Measurements from ENCODE around the gene EFR3B. TPM values are rescaled to one million over a fixed set of nuclear protein-coding genes. Genes with fewer than 3 reads are reported as not detected.

EFR3B gene
- total RNA-seq, 2 experiments from 2014 or later, result 0.16 to 0.23 TPM

DNA sequence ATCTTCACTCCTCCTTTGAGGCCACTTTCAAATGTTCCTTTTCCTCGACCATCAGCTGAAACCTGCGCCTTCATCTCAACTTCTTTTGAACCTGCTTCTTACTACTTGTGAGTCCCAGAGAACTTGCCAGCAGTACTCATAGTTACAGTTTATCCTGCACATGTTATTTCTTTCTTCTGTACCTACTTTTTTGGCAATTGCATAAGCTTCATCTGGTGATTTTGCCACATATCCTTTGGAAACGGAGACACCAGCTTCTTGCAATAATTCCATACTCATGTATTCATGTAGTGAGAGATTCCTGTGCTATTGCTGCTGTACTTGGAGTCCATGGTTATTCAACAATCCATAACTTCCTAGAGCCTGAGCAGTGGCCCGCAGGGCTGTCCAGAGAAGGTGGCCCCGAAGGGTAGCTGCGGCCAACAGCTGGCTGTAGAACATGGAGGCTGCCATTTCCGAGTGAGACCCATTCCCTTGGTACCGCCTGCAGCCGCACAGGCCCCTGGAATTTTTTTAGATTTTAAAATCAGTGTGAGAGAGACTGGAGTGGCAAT, 39.4 kb downstream of the EFR3B start:
- no peak for DNase-seq
- no peak overlapping the region for H3K4me3 Mint-ChIP-seq
- no peaks in the 10 kb centered on the region for H3K4me1 Mint-ChIP-seq (ENCODE audit: low read depth)
- intact Hi-C loops (cut with micrococcal nuclease), result no loop called here
- ChIA-PET POLR2A (no interaction called here), CTCF (interaction anchor here (1.0 to 2.7 kb wide), 2 partner anchors 8 to 83 kb away, joined by 3 to 8 read pairs; no protein-coding TSS in a partner anchor)
- TF ChIP-seq, protein P1, sequence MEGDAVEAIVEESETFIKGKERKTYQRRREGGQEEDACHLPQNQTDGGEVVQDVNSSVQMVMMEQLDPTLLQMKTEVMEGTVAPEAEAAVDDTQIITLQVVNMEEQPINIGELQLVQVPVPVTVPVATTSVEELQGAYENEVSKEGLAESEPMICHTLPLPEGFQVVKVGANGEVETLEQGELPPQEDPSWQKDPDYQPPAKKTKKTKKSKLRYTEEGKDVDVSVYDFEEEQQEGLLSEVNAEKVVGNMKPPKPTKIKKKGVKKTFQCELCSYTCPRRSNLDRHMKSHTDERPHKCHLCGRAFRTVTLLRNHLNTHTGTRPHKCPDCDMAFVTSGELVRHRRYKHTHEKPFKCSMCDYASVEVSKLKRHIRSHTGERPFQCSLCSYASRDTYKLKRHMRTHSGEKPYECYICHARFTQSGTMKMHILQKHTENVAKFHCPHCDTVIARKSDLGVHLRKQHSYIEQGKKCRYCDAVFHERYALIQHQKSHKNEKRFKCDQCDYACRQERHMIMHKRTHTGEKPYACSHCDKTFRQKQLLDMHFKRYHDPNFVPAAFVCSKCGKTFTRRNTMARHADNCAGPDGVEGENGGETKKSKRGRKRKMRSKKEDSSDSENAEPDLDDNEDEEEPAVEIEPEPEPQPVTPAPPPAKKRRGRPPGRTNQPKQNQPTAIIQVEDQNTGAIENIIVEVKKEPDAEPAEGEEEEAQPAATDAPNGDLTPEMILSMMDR (IDR thresholded peaks at IDR 0.05), result no peak
- no peak overlapping the region for H3K27ac Mint-ChIP-seq
- no peak for ATAC-seq
- peaks cover 6% of the 10 kb centered on the region for H3K27me3 Mint-ChIP-seq
- no peaks in the 10 kb centered on the region for H3K9me3 Mint-ChIP-seq
- no peaks in the 10 kb centered on the region for H3K36me3 Mint-ChIP-seq (ENCODE audit: low read depth)

DNA sequence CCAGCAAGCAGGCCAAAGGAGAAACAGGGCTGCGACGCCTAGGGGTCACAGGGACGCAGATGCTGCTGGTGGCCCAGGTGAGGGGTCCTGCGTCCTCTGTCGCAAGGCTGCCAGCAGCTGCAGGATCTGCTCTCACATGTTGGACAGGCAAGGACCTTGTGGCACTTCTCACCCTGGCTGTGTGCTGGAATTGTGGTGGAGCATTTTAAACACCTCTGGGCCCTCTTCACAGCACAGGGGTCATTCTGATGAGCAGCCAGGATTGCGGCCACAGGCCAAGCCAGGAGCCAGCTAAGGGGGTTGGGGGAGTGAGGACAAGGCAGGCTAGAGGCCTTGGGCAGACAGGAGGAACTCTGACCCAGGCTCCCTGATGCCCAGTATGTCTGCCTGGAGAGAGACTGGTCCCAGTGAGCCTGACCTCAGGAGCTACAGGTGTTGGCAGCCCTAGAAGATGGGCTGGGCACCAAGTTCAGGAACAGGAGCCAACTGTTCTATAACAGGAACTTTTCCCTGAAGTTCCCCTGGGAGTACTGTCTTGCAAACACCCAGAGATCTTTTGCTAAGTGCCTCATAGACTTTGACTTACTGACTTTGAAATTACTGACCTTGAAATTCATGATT, 40.2 kb downstream of the EFR3B start:
- peaks cover 4% of the 10 kb centered on the region for H3K27me3 Mint-ChIP-seq
- ChIA-PET CTCF (interaction anchor here (2.7 kb wide), 1 partner anchor 9 kb away, joined by 8 read pairs; no protein-coding TSS in a partner anchor), POLR2A (interaction anchor here (0.7 kb wide), 1 partner anchor 11 kb away, joined by 3 read pairs; no protein-coding TSS in a partner anchor)
- no peaks in the 10 kb centered on the region for H3K36me3 Mint-ChIP-seq (ENCODE audit: low read depth)
- intact Hi-C loops (cut with micrococcal nuclease), result no loop called here
- no peak for ATAC-seq
- no peak for DNase-seq
- no peak overlapping the region for H3K27ac Mint-ChIP-seq
- H3K9me3 Mint-ChIP-seq, result no peaks in the 10 kb centered on the region
- H3K4me3 Mint-ChIP-seq, result no peak overlapping the region
- TF ChIP-seq, protein P1 (IDR thresholded peaks at IDR 0.05), result no peak
- no peaks in the 10 kb centered on the region for H3K4me1 Mint-ChIP-seq (ENCODE audit: low read depth)

DNA sequence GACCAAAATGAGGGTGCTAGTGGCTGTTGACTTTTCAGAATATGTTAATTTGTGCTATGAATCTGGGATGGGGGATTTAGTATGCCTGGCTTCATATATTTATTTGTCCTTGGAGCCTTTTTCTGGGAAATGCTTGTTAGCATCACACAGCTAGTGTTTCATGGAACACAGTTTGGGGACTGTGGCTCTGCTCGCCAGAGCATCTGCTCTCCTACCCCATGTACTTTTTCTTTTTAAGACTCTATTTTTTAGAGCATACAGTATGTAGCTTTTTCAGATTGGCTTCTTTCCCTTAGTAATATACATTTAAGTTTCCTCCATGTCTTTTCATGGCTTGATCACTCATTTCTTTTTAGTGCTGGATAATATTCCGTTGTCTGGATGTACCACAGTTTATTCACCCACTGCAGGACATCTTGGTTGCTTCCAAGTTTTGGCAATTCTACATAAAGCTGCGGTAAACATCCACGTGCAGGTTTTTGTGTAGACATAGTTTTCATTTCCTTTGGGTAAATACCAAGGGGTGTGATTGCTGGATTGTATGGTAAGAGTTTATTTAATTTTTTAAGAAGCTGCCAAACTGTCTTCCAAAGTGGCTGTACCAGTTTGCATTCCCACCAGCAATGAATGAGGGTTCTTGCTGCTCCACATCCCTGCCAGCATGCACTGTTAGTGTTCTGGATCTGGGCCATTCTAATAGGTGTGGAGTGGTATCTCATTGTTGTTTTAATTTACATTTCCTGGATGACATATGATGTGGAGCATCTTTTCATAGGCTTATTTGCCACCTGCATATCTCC, 44.1 kb downstream of the EFR3B start:
- no peak overlapping the region for H3K27ac Mint-ChIP-seq
- no peak for DNase-seq
- H3K9me3 Mint-ChIP-seq, result no peaks in the 10 kb centered on the region
- H3K4me1 Mint-ChIP-seq (ENCODE audit: low read depth), result no peaks in the 10 kb centered on the region
- no peak overlapping the region for H3K4me3 Mint-ChIP-seq
- peaks cover 3% of the 10 kb centered on the region for H3K27me3 Mint-ChIP-seq
- TF ChIP-seq, protein P1 (IDR thresholded peaks at IDR 0.05), result no peak
- ChIA-PET POLR2A (no interaction called here), CTCF (no interaction called here)
- ATAC-seq, result no peak
- intact Hi-C loops (cut with micrococcal nuclease), result no loop called here
- no peaks in the 10 kb centered on the region for H3K36me3 Mint-ChIP-seq (ENCODE audit: low read depth)

DNA sequence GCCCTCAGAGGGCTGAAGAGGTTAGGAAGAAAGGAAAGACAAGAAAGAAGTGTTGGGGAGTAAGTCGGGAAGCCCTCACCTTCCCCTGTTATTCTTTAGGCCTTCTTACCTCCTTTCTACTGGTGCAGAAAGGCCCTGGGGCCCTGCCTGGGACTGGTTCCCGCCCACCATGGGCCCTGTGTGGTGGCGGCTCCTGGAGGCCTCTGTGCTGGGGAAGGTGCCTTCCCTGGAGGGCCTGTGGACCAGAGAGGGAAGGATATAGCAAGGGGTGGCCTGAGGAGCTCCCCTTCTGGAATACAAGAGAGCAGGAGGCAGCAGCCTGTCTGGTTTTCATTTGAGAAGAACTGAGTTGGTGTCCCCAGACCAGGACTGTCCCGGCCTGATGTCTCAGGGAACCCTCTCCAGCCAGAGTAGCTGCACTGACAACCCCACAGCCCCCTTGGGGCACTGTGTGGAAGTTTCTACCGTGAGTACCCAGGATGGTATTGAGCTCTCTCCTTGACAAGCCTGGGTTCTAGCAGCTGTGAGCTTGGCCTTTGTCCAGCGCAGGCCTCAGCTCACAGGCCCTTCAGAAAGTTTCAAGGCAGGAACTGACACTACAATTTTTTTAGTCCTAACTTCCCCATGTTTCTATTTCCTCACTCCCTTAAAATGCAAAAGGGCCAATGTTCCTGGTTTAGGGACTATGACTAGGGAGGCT, 47.1 kb downstream of the EFR3B start:
- ChIA-PET POLR2A (no interaction called here), CTCF (interaction anchor here (0.6 to 1.1 kb wide), 2 partner anchors 40 to 131 kb away, joined by 3 read pairs; no protein-coding TSS in a partner anchor)
- Mint-ChIP-seq H3K27ac (no peak overlapping the region), H3K36me3 (ENCODE audit: low read depth) (no peaks in the 10 kb centered on the region), H3K9me3 (no peaks in the 10 kb centered on the region), H3K4me3 (no peak overlapping the region), H3K27me3 (no peaks in the 10 kb centered on the region), H3K4me1 (ENCODE audit: low read depth) (no peaks in the 10 kb centered on the region)
- DNase-seq, result no peak
- intact Hi-C loops (cut with micrococcal nuclease), result no loop called here
- TF ChIP-seq, protein P1 (IDR thresholded peaks at IDR 0.05), result no peak
- ATAC-seq, result no peak

Data from activated CD8-positive, alpha-beta T cell treated with anti-CD3 and anti-CD28 coated beads for 36 hours (primary cell).